KMS-11 (cell line): Measurements from ENCODE around the gene CASK.
"Not testable (repeated sequence)": the region's sequence is repeated elsewhere in the genome, so short reads cannot be mapped to it uniquely, and the experiment has no call there.

Experiments used
- H2AFZ ChIP-seq: fragments of 200-600 bp; sonication (generic); 2 replicates; pipeline ENCODE4 v1.6.1; 2016; ENCODE audit warnings: antibody characterized with exemption, mixed run types, low read depth
- H3K27ac ChIP-seq: fragments of 200-600 bp; sonication (generic); 2 replicates; pipeline ENCODE4 v1.6.1; 2016; ENCODE audit warnings: mild to moderate bottlenecking, mixed run types
- H3K27me3 ChIP-seq: fragments of 200-600 bp; sonication (generic); 2 replicates; pipeline ENCODE4 v1.6.1; 2017; ENCODE audit warnings: mild to moderate bottlenecking, low read depth, mixed run types, moderate library complexity; ENCODE audit not compliant: insufficient read depth
- H3K36me3 ChIP-seq: fragments of 200-600 bp; sonication (generic); 2 replicates; pipeline ENCODE4 v1.6.1; 2017; ENCODE audit warnings: mild to moderate bottlenecking, mixed run types; ENCODE audit not compliant: insufficient read depth
- H3K4me1 ChIP-seq: fragments of 200-600 bp; sonication (generic); 2 replicates; pipeline ENCODE4 v1.6.1; 2016; ENCODE audit warnings: mild to moderate bottlenecking, low read depth, mixed run types; ENCODE audit not compliant: poor library complexity, severe bottlenecking
- H3K4me2 ChIP-seq: fragments of 200-600 bp; sonication (generic); 2 replicates; pipeline ENCODE4 v1.7.0; 2016; ENCODE audit warnings: mild to moderate bottlenecking, mixed run types
- H3K4me3 ChIP-seq: fragments of 200-600 bp; sonication (generic); IDR thresholded peaks from 2 replicates; pipeline ENCODE4 v1.6.1; 2017; ENCODE audit warnings: low read depth, low read length, mixed read lengths; ENCODE audit not compliant: insufficient read depth
- H3K79me2 ChIP-seq: fragments of 200-600 bp; sonication (generic); 2 replicates; pipeline ENCODE4 v1.6.1; 2016; ENCODE audit warnings: low read depth, mixed run types; ENCODE audit not compliant: insufficient read depth
- H3K9ac ChIP-seq: fragments of 200-600 bp; sonication (generic); 2 replicates; pipeline ENCODE4 v1.6.1; 2016; ENCODE audit warnings: mild to moderate bottlenecking, mixed run types
- H4K20me1 ChIP-seq: fragments of 200-600 bp; sonication (generic); 2 replicates; pipeline ENCODE4 v1.6.1; 2016; ENCODE audit warnings: mild to moderate bottlenecking, mixed run types; ENCODE audit not compliant: insufficient read depth
- CTCF ChIP-seq: fragments of 200-600 bp; sonication (generic); conservative IDR thresholded peaks from 2 replicates; pipeline ENCODE4 v1.6.1; 2017; ENCODE audit warnings: low read depth, mild to moderate bottlenecking, antibody characterized with exemption, low read length, moderate library complexity, mixed read lengths

The CASK gene

GRCh38 chrX:41516999-41517765, 406.2 kb downstream of the CASK start:
- Histone ChIP-seq H3K4me1 (peaks cover 51% of the 10 kb centered on the region), H3K79me2 (no peaks in the 10 kb centered on the region), H3K4me2 (no peak overlapping the region), H3K27me3 (no peaks in the 10 kb centered on the region), H3K4me3 (no peak overlapping the region), H3K27ac (no peak overlapping the region), H4K20me1 (no peaks in the 10 kb centered on the region), H3K36me3 (no peaks in the 10 kb centered on the region), H3K9ac (no peak overlapping the region), H2AFZ (no peak overlapping the region)
- TF ChIP-seq CTCF = no peak

GRCh38 chrX:41516456-41516855, 406.9 kb downstream of the CASK start:
- TF ChIP-seq CTCF = no peak
- H3K4me2 ChIP-seq = no peak overlapping the region
- H3K36me3 ChIP-seq = no peaks in the 10 kb centered on the region
- no peak overlapping the region for H3K9ac ChIP-seq
- H3K27me3 ChIP-seq = no peaks in the 10 kb centered on the region
- H3K4me3 ChIP-seq = no peak overlapping the region
- H3K4me1 ChIP-seq = peaks cover 58% of the 10 kb centered on the region
- no peaks in the 10 kb centered on the region for H4K20me1 ChIP-seq
- no peak overlapping the region for H2AFZ ChIP-seq
- H3K79me2 ChIP-seq = no peaks in the 10 kb centered on the region
- H3K27ac ChIP-seq = no peak overlapping the region

- no peak overlapping the region for H3K9ac ChIP-seq
- H3K27ac ChIP-seq = no peak overlapping the region
- TF ChIP-seq CTCF = no peak
- H3K27me3 ChIP-seq = no peaks in the 10 kb centered on the region
- no peaks in the 10 kb centered on the region for H3K36me3 ChIP-seq
- H4K20me1 ChIP-seq = no peaks in the 10 kb centered on the region
- H3K79me2 ChIP-seq = no peaks in the 10 kb centered on the region
- no peak overlapping the region for H3K4me2 ChIP-seq
- no peak overlapping the region for H3K4me3 ChIP-seq
- no peak overlapping the region for H2AFZ ChIP-seq
- H3K4me1 ChIP-seq = peaks cover 67% of the 10 kb centered on the region
Observed at GRCh38 chrX:41515376-41515775, 408.0 kb downstream of the CASK start.

GRCh38 chrX:41514179-41514578, 409.2 kb downstream of the CASK start:
- Histone ChIP-seq H2AFZ (no peak overlapping the region), H3K4me2 (no peak overlapping the region), H4K20me1 (no peaks in the 10 kb centered on the region), H3K79me2 (no peaks in the 10 kb centered on the region), H3K4me1 (peaks cover 61% of the 10 kb centered on the region), H3K4me3 (no peak overlapping the region), H3K27me3 (no peaks in the 10 kb centered on the region), H3K9ac (no peak overlapping the region), H3K36me3 (no peaks in the 10 kb centered on the region), H3K27ac (no peak overlapping the region)
- TF ChIP-seq CTCF = no peak

- peak overlapping the region; percentile 34; the same call in 1 of the 2 replicates for H2AFZ ChIP-seq
- H3K79me2 ChIP-seq, H3K36me3 ChIP-seq, H3K27me3 ChIP-seq, H3K4me3 ChIP-seq, H4K20me1 ChIP-seq: not testable (repeated sequence)
- peaks cover 47% of the 10 kb centered on the region for H3K4me1 ChIP-seq
- peak overlapping the region; percentile 81 for H3K27ac ChIP-seq
- H3K4me2 ChIP-seq = peak overlapping the region; percentile 84; the same call in 1 of the 2 replicates
- peak overlapping the region; percentile 41; the same call in 1 of the 2 replicates for H3K9ac ChIP-seq
Observed at GRCh38 chrX:41512853-41513252, 410.5 kb downstream of the CASK start.
